C4-2B (cell line): ENCODE data around the gene ADARB2.

ENCODE experiments used
- ZFX ChIP-seq: fragments of 450-650 bp; IDR thresholded peaks from 2 replicates; pipeline ENCODE4 v1.6.1; 2017
- TF ChIP-seq, protein P1 (sequence below): fragments of 450-650 bp; conservative IDR thresholded peaks from 2 replicates; pipeline ENCODE4 v1.5.1; 2017; ENCODE audit warnings: mild to moderate bottlenecking

DNA sequence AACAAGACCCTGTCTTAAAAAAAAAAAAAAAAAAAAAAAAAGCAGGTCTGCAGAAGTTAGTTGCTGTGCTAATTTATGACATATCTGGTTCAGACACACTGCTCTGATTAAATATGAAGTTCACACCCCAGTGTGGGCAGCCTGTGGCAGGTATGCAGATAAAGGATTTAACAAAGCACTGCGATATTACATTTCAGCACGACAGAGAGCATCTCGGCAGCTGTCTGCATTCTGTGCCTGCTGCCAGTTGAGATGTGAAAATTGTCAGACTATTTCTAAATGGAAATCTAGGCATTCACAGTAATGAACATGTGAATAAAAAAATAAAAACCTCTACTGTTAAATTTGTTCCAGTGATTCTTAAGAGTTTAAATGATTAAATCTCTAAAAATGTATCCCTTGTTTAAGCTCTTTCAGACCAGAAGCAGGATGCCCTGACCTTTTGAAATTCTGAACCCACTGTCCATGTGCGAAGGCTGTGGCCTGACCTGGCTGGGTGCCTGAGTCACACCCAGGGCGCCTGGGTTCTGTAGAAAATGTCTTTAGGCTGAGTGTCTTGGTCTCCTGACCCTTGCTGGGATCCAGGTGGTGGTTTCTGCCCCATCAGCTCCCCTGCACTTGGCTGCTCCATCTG is 408.2 kb downstream of the ADARB2 start:
- TF ChIP-seq, protein P1, sequence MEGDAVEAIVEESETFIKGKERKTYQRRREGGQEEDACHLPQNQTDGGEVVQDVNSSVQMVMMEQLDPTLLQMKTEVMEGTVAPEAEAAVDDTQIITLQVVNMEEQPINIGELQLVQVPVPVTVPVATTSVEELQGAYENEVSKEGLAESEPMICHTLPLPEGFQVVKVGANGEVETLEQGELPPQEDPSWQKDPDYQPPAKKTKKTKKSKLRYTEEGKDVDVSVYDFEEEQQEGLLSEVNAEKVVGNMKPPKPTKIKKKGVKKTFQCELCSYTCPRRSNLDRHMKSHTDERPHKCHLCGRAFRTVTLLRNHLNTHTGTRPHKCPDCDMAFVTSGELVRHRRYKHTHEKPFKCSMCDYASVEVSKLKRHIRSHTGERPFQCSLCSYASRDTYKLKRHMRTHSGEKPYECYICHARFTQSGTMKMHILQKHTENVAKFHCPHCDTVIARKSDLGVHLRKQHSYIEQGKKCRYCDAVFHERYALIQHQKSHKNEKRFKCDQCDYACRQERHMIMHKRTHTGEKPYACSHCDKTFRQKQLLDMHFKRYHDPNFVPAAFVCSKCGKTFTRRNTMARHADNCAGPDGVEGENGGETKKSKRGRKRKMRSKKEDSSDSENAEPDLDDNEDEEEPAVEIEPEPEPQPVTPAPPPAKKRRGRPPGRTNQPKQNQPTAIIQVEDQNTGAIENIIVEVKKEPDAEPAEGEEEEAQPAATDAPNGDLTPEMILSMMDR, result no peak
- TF ChIP-seq ZFX, result no peak
